GM06990 (cell line): Measurements from ENCODE around the gene PDGFA.

Source experiments
- DNase-seq: peaks from one replicate; pipeline ENCODE4 v3.0.0-alpha.2; 2011; ENCODE audit not compliant: insufficient read length; ENCODE audit errors: extremely low read depth
- H3K27me3 ChIP-seq: replicated peaks from 2 replicates; pipeline ENCODE4 v1.6.0; 2011; ENCODE audit warnings: low read length; ENCODE audit not compliant: control insufficient read depth, insufficient read depth
- H3K36me3 ChIP-seq: 2 replicates; pipeline ENCODE4 v1.5.1; 2011; ENCODE audit warnings: low read length; ENCODE audit not compliant: control insufficient read depth, insufficient read depth
- H3K4me3 ChIP-seq: replicated peaks from 2 replicates; pipeline ENCODE4 v1.5.1; 2011; ENCODE audit warnings: low read depth, mild to moderate bottlenecking, control low read depth, low read length
- CTCF ChIP-seq: IDR thresholded peaks from 2 replicates; pipeline ENCODE4 v1.5.1; 2011; ENCODE audit warnings: low read length, control low read depth, mild to moderate bottlenecking, inconsistent platforms; ENCODE audit not compliant: insufficient read depth, poor library complexity, severe bottlenecking

PDGFA gene

GRCh38 chr7:499853-500485 is 19.7 kb downstream of the PDGFA start:
- no peak for TF ChIP-seq CTCF
- H3K4me3 ChIP-seq: no peak overlapping the region
- peaks cover 18% of the 10 kb centered on the region for H3K36me3 ChIP-seq
- H3K27me3 ChIP-seq: no peaks in the 10 kb centered on the region
- no peak for DNase-seq

- H3K36me3 ChIP-seq: peaks cover 14% of the 10 kb centered on the region
Observed at GRCh38 chr7:498678-499641, 20.7 kb downstream of the PDGFA start.

GRCh38 chr7:497946-498655 is 21.5 kb downstream of the PDGFA start:
- Histone ChIP-seq H3K27me3 (no peaks in the 10 kb centered on the region), H3K4me3 (no peak overlapping the region), H3K36me3 (peaks cover 14% of the 10 kb centered on the region)
- no peak for TF ChIP-seq CTCF
- DNase-seq: no peak

More at GRCh38 chr7:498678-499641, 20.7 kb downstream of the PDGFA start:
- no peak for TF ChIP-seq CTCF
- H3K27me3 ChIP-seq: no peaks in the 10 kb centered on the region
- no peak for DNase-seq
- no peak overlapping the region for H3K4me3 ChIP-seq

- H3K27me3 ChIP-seq: no peaks in the 10 kb centered on the region
- DNase-seq: no peak
- no peak for TF ChIP-seq CTCF
- H3K36me3 ChIP-seq: peaks cover 11% of the 10 kb centered on the region
- no peak overlapping the region for H3K4me3 ChIP-seq
Observed at GRCh38 chr7:497346-497745, 22.3 kb downstream of the PDGFA start.

- peaks cover 10% of the 10 kb centered on the region for H3K36me3 ChIP-seq
- no peak for DNase-seq
Observed at GRCh38 chr7:496528-497295, 22.9 kb downstream of the PDGFA start.

More at GRCh38 chr7:496528-497295, 22.9 kb downstream of the PDGFA start:
- H3K4me3 ChIP-seq: no peak overlapping the region
- H3K27me3 ChIP-seq: no peaks in the 10 kb centered on the region
- no peak for TF ChIP-seq CTCF
